ENCODE results near the gene IFNL3.
"Not testable (repeated sequence)": the region's sequence is repeated elsewhere in the genome, so short reads cannot be mapped to it uniquely, and the experiment has no call there.

The IFNL3 gene

GRCh38 chr19:39277598-39277997, 32.8 kb upstream of the IFNL3 start:
- Histone ChIP-seq H3K9me3 (ENCODE audit: insufficient read depth, low read depth, low read length) (no peaks in the 10 kb centered on the region), H3K79me2 (ENCODE audit: insufficient read depth, low read length) (no peaks in the 10 kb centered on the region), H2AFZ (ENCODE audit: low read length) (no peak overlapping the region), H3K4me1 (ENCODE audit: insufficient read depth, low read length, poor library complexity, severe bottlenecking) (no peaks in the 10 kb centered on the region), H3K27me3 (ENCODE audit: insufficient read depth, low read length, poor library complexity, severe bottlenecking) (no peaks in the 10 kb centered on the region), H3K4me2 (ENCODE audit: low read depth, low read length, poor library complexity, severe bottlenecking) (no peak overlapping the region), H3K9me2 (replicated peaks; ENCODE audit: low read depth, low read length) (no peaks in the 10 kb centered on the region), H3K9ac (ENCODE audit: low read depth, low read length, poor library complexity, severe bottlenecking) (no peak overlapping the region), H3F3A (ENCODE audit: low read depth) (no peaks in the 10 kb centered on the region), H3K4me3 (ENCODE audit: low read length, poor library complexity, severe bottlenecking) (no peak overlapping the region), H3K36me3 (ENCODE audit: insufficient read depth, low read length) (no peaks in the 10 kb centered on the region), H4K20me1 (ENCODE audit: insufficient read depth, low read length, poor library complexity, severe bottlenecking) (no peaks in the 10 kb centered on the region)
- TF ChIP-seq EZH2phosphoT487 (IDR thresholded peaks at IDR 0.05; ENCODE audit: borderline replicate concordance) (no peak), CTCF (conservative IDR thresholded peaks at IDR 0.05; ENCODE audit: low read length) (no peak)

GRCh38 chr19:39276740-39277139, 31.9 kb upstream of the IFNL3 start:
- no peaks in the 10 kb centered on the region for H3F3A ChIP-seq (ENCODE audit: low read depth)
- no peak overlapping the region for H3K4me2 ChIP-seq (ENCODE audit: low read depth, low read length, poor library complexity, severe bottlenecking)

GRCh38 chr19:39275578-39275977, 30.8 kb upstream of the IFNL3 start:
- no peaks in the 10 kb centered on the region for H3K4me1 ChIP-seq (ENCODE audit: insufficient read depth, low read length, poor library complexity, severe bottlenecking)
- H3F3A ChIP-seq (ENCODE audit: low read depth), result no peaks in the 10 kb centered on the region
- no peak overlapping the region for H2AFZ ChIP-seq (ENCODE audit: low read length)
- H3K27me3 ChIP-seq (ENCODE audit: insufficient read depth, low read length, poor library complexity, severe bottlenecking), result no peaks in the 10 kb centered on the region
- no peaks in the 10 kb centered on the region for H4K20me1 ChIP-seq (ENCODE audit: insufficient read depth, low read length, poor library complexity, severe bottlenecking)
- no peak overlapping the region for H3K4me2 ChIP-seq (ENCODE audit: low read depth, low read length, poor library complexity, severe bottlenecking)
- no peaks in the 10 kb centered on the region for H3K9me2 ChIP-seq (replicated peaks; ENCODE audit: low read depth, low read length)
- no peaks in the 10 kb centered on the region for H3K36me3 ChIP-seq (ENCODE audit: insufficient read depth, low read length)
- no peaks in the 10 kb centered on the region for H3K79me2 ChIP-seq (ENCODE audit: insufficient read depth, low read length)
- H3K9me3 ChIP-seq (ENCODE audit: insufficient read depth, low read depth, low read length), result no peaks in the 10 kb centered on the region
- no peak for TF ChIP-seq EZH2phosphoT487 (IDR thresholded peaks at IDR 0.05; ENCODE audit: borderline replicate concordance)
- TF ChIP-seq CTCF (conservative IDR thresholded peaks at IDR 0.05; ENCODE audit: low read length), result no peak
- no peak overlapping the region for H3K9ac ChIP-seq (ENCODE audit: low read depth, low read length, poor library complexity, severe bottlenecking)
- H3K4me3 ChIP-seq (ENCODE audit: low read length, poor library complexity, severe bottlenecking), result no peak overlapping the region

More at GRCh38 chr19:39276740-39277139, 31.9 kb upstream of the IFNL3 start:
- H3K79me2 ChIP-seq (ENCODE audit: insufficient read depth, low read length), result no peaks in the 10 kb centered on the region
- no peaks in the 10 kb centered on the region for H3K36me3 ChIP-seq (ENCODE audit: insufficient read depth, low read length)
- H3K27me3 ChIP-seq (ENCODE audit: insufficient read depth, low read length, poor library complexity, severe bottlenecking), result no peaks in the 10 kb centered on the region
- no peaks in the 10 kb centered on the region for H3K9me3 ChIP-seq (ENCODE audit: insufficient read depth, low read depth, low read length)
- H3K4me3 ChIP-seq (ENCODE audit: low read length, poor library complexity, severe bottlenecking), result no peak overlapping the region
- no peaks in the 10 kb centered on the region for H3K4me1 ChIP-seq (ENCODE audit: insufficient read depth, low read length, poor library complexity, severe bottlenecking)
- H3K9me2 ChIP-seq (replicated peaks; ENCODE audit: low read depth, low read length), result no peaks in the 10 kb centered on the region
- H4K20me1 ChIP-seq (ENCODE audit: insufficient read depth, low read length, poor library complexity, severe bottlenecking), result no peaks in the 10 kb centered on the region
- TF ChIP-seq CTCF (conservative IDR thresholded peaks at IDR 0.05; ENCODE audit: low read length) (no peak), EZH2phosphoT487 (IDR thresholded peaks at IDR 0.05; ENCODE audit: borderline replicate concordance) (no peak)
- H3K9ac ChIP-seq (ENCODE audit: low read depth, low read length, poor library complexity, severe bottlenecking), result no peak overlapping the region
- H2AFZ ChIP-seq (ENCODE audit: low read length), result no peak overlapping the region

- not testable (repeated sequence) for H3K79me2 ChIP-seq (ENCODE audit: insufficient read depth, low read length); H3K9me2 ChIP-seq (replicated peaks; ENCODE audit: low read depth, low read length); H3K4me2 ChIP-seq (ENCODE audit: low read depth, low read length, poor library complexity, severe bottlenecking); H3K36me3 ChIP-seq (ENCODE audit: insufficient read depth, low read length); H2AFZ ChIP-seq (ENCODE audit: low read length); H3F3A ChIP-seq (ENCODE audit: low read depth); H3K4me1 ChIP-seq (ENCODE audit: insufficient read depth, low read length, poor library complexity, severe bottlenecking); H4K20me1 ChIP-seq (ENCODE audit: insufficient read depth, low read length, poor library complexity, severe bottlenecking); H3K4me3 ChIP-seq (ENCODE audit: low read length, poor library complexity, severe bottlenecking); H3K9me3 ChIP-seq (ENCODE audit: insufficient read depth, low read depth, low read length); H3K9ac ChIP-seq (ENCODE audit: low read depth, low read length, poor library complexity, severe bottlenecking); H3K27me3 ChIP-seq (ENCODE audit: insufficient read depth, low read length, poor library complexity, severe bottlenecking)
These were observed 29.1 kb upstream of the IFNL3 start for GRCh38 chr19:39273859-39274258.
